ENCODE data around the gene KRTAP5-9. TPM values are rescaled to one million over a fixed set of nuclear protein-coding genes. Genes with fewer than 3 reads are reported as not detected.
A peak's percentile ranks its signal among the peaks of the same experiment; 100 is the strongest.
"Not testable (repeated sequence)": the region's sequence is repeated elsewhere in the genome, so short reads cannot be mapped to it uniquely, and the experiment has no call there.

KRTAP5-9 gene
- total RNA-seq, 2 experiments from 2014 or later = 0.19 to 0.35 TPM

DNA sequence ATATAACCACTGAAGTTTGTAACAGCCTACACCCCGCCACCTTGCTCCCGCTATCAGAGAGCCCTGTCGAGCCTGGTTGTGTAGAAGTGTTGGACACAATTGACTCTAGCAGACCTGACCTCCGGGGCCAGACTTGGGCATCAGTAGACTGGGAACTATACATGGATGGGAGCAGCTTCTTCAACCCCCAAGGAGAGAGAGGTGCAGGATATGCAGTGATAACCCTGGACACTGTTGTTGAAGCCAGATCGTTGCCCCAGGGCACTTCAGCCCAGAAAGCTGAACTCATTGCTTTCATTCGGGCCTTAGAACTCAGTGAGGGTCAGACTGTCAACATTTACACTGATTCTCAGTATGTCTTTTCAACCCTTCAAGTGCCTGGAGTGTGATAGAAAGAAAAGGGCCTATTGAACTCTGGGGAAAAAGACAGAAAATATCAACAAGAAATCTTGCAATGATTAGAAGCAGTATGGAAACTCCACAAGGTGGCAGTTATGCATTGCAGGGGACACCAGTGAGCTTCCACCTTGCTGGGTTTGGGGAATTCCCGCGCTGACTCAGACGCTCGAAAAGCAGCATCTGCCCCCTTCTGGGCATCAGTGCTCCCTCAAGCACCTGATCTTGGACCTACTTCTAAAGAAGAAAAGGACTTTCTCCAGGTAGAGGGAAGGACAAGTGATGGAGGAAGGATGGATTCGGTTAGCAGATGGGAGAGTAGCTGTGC lies 40.8 kb downstream of the KRTAP5-9 start:
- H3K36me3 Mint-ChIP-seq (ENCODE audit: low read depth); H3K27ac Mint-ChIP-seq; H3K4me1 Mint-ChIP-seq; H3K27me3 Mint-ChIP-seq; H3K9me3 Mint-ChIP-seq; CTCF ChIA-PET; H3K4me3 Mint-ChIP-seq; POLR2A ChIA-PET: not testable (repeated sequence)
- peak; percentile 31 for DNase-seq

DNA sequence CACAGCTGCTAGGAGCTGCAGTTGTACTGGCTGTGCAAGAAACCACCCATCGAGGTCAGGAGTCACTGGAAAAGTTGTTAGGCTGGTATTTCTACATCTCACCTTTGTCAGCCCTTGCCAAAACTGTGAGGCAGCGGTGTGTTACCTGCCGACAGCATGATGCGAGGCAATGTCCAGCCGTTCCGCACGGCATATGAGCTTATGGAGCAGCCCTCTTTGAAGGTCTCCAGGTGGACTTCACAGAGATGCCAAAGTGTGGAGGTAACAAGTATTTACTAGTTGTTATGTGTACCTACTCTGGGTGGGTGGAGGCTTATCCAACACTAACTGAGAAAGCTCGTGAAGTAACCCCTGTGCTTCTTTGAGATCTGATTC lies 41.3 kb downstream of the KRTAP5-9 start:
- CTCF ChIA-PET; POLR2A ChIA-PET; H3K9me3 Mint-ChIP-seq; DNase-seq; H3K27me3 Mint-ChIP-seq; H3K4me3 Mint-ChIP-seq; H3K36me3 Mint-ChIP-seq (ENCODE audit: low read depth); H3K4me1 Mint-ChIP-seq; H3K27ac Mint-ChIP-seq: not testable (repeated sequence)

Other genes starting within 250 kb of the KRTAP5-9 start
- gene DHCR7, start 100.0 kb upstream of the KRTAP5-9 start, total RNA-seq = 10 to 100 TPM; 29.5 to 30.1 TPM
- gene NADSYN1, start 95.2 kb upstream of the KRTAP5-9 start, total RNA-seq = 100 to 1,000 TPM; 120 to 127 TPM
- under 1 TPM in 1 of 2 experiments, not detected in 1; 0.29 TPM for gene KRTAP5-7, start 21.2 kb upstream of the KRTAP5-9 start, total RNA-seq
- gene KRTAP5-8, start 10.4 kb upstream of the KRTAP5-9 start, total RNA-seq = under 1 TPM in 1 of 2 experiments, not detected in 1; 0.17 TPM
- not detected for gene KRTAP5-10, start 17.1 kb downstream of the KRTAP5-9 start, total RNA-seq
- gene KRTAP5-11, start 34.5 kb downstream of the KRTAP5-9 start, total RNA-seq = not detected

Measured in activated CD4-positive, alpha-beta T cell treated with anti-CD3 and anti-CD28 coated beads, Interleukin-2, amount 10 ng/mL, durations not matched to agents 7 days and 5 days (primary cell).